ENCODE results near the gene AMOTL1.
"Not testable (repeated sequence)": the region's sequence is repeated elsewhere in the genome, so short reads cannot be mapped to it uniquely, and the experiment has no call there.

AMOTL1 gene

DNA sequence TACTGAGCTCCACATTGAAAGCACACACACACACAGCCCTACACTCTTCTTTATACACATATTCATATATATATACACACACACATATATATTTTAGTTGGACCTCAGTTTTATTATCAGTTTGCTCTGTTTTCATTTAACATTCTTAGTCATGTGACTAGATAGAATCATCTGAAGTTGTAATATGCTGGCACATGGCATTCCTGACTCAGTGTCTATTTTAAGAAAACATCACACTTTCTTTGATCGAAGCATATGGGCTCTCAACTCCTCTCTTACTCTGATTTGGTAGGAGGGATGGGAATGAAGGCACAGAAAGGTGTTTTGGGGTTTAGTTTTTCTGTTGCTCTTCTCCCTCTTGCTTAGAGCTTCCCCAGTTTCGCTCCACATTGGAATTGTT lies 24.8 kb downstream of the AMOTL1 start:
- no peak for DNase-seq (ENCODE audit: low spot score)

DNA sequence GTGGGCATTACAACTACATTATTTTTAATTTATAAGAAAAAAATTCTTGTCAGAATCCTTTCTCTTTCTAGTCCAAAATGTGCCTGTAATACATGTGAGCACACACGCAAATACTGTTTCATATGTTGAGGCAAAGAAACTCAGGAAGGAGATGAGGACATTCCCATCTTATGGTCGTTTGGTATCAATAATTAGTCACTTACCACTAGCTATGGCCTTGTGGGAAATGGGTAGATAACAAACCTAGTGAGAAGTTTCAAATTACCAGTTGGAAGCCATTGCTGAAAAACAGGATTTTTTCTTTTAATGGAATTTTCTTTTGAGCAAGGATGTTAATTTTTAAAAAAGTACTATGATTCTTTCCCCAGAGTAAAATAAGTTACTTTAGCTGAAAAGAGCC lies 25.7 kb downstream of the AMOTL1 start:
- no peak for DNase-seq (ENCODE audit: low spot score)

DNA sequence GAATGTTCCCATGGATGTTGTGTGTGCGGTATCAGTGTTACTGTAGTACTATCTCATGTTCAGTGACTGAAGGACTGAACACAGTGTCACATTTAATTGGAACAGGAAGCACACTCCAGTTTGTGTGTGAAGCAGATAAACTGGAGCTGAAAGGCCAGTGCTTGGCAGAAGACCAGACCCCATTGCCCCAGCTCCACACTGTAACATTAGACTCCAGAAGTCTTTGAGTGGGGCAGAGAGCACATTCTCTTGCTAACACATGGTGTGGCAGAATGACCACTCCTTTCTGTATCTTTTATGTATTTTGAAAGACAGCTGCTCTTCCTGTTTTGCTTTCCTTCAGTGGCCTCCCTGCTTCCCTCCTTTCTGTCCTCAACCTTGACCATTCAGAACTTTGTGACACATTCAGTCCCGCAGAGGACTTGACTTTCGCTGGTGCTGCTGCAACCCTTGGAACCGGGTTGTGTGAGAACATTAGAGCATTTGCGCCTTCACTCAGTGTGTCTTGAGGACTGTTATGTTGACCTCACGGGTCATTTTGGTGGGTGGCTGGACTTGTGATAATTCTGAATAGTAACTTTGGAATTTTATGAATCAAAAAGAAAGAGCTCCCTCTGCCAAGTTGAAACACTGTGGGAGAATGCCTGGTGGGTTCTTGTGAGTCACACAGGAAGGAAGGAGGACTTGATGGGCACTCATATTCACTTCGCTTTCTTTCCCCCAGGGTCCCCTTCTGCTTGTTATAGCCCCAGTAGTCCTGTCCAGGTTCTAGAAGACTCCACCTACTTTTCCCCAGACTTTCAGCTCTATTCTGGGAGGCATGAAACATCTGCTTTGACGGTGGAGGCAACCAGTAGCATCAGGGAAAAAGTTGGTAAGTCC lies 26.4 kb downstream of the AMOTL1 start:
- DNase-seq (ENCODE audit: low spot score): no peak

DNA sequence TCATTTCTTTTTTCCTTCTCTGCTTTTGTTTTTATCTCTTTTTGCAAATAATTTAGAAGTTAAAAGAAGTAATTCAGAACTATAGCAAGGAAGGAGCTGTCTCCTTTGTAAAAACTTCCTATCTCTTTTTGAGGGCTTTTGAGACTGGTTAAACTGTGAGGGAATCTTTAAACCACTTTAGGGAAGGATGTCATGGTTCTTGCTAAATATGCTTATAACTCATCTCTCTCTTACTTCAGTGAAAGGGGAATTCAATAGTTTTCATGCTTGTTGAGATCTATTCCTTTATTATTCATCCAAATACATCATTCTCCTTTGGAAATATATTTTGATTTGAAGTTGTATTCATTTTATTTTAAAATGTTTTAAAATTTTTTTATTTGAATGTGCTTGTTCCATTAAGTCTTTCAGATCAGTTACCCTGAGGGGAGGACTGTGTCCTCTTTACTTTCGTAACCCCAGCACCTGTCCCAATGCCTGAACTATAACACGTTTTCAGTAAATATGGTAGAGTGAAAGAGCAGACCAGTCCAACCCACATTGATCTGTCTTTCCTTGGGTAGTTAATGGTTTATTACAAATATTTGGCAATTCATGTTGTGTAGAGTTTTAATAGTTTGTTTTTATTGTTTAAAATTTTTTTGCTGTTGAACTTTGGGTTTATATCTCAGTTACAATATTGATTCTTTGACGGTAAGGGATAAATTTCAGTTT lies 27.5 kb downstream of the AMOTL1 start:
- no peak for DNase-seq (ENCODE audit: low spot score)

DNA sequence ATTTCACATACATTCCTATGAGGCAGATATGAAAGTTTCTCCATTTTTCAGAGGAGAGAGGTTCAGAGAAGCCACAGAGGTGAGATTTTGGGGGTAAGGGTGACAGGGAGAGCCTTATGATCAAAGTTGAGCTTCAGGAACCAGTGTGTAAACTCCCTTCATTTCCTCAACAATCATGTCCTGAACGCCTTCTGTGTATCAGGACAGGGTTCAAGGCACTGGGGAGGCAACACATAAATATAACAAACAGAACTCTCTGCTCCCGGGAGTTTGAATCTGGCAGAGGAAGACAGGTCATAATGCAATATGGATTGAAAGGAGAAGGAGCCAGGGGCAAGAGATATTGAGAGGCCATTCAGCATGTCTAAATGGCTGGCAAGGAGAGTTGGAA lies 28.0 kb downstream of the AMOTL1 start:
- DNase-seq (ENCODE audit: low spot score): no peak

DNA sequence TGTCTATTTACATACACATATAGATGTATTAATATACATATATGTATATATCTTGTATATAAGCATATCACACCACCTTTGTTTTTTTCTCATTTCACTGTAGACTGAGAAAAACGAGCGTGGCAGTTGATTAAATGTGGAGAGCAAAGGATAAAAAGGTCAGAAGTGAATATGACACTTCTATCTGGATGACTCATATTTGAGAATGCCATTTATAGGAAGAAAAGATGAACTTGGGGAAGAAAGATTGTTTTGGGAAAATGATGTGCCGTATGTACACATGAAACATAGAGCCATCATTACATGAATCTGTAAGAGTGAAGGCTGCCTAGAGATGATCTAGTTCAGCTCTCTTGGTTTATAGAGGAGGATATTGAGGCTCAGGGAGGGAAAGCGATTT lies 28.7 kb downstream of the AMOTL1 start:
- no peak for DNase-seq (ENCODE audit: low spot score)

DNA sequence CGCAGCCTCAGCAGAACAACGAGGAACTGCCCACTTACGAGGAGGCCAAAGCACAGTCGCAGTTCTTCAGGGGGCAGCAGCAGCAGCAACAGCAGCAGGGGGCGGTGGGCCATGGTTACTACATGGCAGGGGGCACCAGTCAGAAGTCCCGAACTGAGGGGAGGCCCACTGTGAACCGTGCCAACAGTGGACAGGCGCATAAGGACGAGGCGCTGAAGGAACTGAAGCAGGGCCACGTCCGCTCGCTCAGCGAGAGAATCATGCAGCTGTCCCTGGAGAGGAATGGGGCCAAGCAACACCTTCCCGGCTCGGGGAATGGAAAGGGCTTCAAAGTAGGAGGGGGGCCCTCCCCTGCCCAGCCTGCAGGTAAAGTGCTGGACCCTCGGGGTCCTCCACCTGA lies 31.6 kb downstream of the AMOTL1 start:
- no peak for DNase-seq (ENCODE audit: low spot score)

DNA sequence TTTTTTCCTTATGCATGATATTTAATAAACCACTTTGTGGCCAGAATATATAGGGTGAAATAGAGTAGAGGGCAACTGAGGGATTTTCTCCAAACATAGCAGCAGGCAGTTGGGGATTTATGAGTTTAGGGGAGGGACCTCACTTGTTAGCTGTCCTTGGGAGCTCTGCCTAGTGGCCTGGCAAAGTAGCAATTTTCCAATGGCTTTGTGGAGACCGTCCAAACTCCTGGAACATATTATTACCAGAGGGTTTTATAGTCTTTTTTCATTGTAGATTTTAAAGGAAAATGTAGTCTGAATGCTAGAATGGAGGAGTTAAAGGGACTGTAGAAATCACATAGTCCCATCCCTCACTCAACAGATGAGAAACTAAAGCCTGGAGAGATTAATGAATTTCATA lies 32.3 kb downstream of the AMOTL1 start:
- no peak for DNase-seq (ENCODE audit: low spot score)

DNA sequence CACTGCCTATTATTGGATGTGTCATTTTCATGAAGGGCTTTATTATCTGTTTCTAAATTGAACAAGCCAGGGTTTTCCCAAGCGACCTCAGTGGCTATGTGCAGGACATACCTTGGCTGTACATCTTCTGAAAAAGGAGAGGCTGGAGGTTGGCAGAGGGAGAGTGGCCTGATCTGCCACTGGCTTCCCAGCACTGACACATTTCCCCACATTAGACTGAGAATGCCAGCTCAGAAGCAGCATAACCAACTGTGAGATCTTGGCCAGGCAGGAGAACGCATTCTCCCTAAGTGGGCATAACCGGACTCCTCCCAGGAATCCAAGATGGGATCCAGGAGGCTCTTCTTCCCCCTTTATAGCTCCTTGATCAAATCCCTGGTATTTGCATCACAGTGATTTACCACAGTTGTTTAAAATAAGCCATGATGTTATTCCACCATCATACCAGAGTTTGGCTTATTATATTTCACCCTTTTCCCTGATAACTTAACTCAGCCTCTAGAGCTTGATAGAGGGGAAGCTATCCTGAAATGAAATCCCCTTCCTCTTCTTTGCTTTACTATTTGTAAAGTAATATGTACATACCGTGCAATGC lies 33.8 kb downstream of the AMOTL1 start:
- DNase-seq (ENCODE audit: low spot score): no peak

DNA sequence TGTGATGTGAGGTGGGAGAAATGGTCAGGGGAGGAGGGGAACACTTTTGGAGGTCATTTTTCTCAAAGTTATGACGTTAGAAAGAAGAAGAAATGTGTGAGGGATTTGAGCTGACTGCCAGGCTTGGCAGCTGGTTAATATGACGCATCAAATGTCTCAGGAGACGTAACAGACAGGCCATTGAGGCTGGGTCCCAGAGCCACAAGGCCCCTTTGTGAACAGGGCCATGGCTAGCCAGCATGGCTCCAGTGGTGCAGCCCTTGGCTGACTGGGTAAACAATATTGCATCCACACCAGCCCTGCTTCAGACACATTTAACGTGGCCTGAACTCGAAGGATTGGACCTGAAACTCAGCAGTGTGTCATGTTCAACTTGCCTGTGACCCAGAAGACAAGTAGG lies 34.3 kb downstream of the AMOTL1 start:
- DNase-seq (ENCODE audit: low spot score): no peak

DNA sequence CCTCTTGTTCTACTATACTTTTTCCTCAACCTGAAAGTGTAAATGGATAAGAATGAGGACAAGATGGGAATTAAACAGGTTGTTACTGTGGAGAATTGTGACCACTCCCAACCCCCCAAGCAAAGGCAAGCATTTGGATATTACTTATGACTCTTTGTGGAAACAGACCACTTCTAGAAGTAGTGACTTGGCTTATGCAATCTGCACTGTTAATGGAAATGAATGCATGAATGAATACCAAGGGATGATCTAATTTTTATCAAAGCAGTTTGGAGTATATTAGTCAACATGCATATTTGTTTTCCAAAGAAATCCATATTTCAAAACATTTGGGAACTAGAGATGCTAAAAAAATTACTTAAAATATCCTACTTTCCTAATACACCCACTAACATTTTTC lies 35.3 kb downstream of the AMOTL1 start:
- DNase-seq (ENCODE audit: low spot score): no peak

DNA sequence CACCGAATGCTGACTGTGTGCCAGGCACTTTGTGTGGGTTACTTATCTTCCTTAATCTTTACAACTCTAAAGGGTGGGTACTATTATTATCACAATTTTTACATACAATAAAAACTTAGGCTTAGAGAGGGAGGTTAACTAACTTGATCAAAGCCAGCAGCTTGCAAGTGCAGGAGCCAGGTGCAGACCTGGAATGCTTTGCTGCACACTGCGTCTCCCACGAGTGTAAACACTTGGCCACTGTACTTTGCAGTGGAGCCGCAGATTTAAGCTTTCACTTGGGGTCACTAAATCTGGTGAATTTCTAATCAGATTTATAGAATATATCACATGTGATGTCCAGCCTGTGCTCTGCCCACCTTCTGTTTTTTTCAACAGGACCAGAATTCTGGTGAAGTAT lies 36.7 kb downstream of the AMOTL1 start:
- no peak for DNase-seq (ENCODE audit: low spot score)

DNA sequence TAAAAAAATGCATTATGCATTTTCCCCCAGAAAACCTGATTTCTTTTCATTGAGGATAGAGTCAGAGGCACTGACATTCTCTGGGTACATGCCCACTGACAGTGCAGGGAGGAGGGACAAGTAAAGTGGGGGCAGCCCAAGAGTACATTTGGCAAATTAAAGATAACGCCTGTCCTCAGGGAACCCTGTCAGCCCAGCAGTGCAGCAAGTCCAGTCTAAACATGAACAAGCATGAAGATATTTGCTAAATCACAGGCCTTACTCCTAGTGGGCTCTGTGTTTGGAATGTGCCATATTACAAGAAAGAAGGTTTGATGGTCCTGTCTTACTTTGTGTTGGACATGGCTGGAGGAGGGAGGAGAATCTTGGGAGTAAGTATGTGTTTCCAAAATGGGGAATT lies 37.9 kb downstream of the AMOTL1 start:
- no peak for DNase-seq (ENCODE audit: low spot score)

DNA sequence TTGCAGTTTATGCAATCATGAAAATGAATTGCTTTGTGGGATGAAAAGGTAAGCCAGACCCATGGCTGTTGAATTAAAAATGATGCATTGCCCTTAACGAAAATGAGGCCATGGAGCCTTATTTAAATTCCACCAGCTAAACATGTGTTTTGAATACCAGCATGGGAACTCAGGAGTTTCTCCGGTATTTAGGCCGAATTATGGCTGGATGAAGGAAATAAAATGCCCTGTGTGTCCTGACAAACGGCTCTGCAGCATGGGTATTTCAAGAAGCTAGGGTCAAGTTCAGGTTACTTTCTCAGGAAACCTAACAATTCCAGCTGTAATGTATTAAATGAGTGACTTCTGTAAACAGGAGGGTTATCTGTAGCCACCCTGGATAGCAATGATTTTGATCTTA lies 38.3 kb downstream of the AMOTL1 start:
- DNase-seq (ENCODE audit: low spot score): no peak

DNA sequence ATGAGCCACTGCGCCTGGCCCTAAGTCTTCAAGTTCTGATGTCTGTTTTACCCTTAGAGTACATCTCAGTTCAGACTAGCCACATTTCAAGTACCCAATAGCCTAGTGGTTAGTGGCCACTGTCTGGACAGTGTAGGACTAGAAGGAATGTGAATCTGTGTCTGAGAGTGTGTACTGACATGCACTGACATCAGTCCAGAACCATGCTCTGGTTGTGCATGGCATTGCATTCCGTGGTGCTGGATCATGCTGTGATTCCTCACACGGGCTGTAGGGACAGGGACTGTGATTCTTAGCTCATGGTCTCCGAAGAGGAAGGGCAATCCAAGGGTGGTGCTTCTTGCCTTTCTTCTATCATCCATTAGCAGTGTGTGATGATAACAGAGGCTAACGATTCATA lies 41.1 kb downstream of the AMOTL1 start:
- no peak for DNase-seq (ENCODE audit: low spot score)

DNA sequence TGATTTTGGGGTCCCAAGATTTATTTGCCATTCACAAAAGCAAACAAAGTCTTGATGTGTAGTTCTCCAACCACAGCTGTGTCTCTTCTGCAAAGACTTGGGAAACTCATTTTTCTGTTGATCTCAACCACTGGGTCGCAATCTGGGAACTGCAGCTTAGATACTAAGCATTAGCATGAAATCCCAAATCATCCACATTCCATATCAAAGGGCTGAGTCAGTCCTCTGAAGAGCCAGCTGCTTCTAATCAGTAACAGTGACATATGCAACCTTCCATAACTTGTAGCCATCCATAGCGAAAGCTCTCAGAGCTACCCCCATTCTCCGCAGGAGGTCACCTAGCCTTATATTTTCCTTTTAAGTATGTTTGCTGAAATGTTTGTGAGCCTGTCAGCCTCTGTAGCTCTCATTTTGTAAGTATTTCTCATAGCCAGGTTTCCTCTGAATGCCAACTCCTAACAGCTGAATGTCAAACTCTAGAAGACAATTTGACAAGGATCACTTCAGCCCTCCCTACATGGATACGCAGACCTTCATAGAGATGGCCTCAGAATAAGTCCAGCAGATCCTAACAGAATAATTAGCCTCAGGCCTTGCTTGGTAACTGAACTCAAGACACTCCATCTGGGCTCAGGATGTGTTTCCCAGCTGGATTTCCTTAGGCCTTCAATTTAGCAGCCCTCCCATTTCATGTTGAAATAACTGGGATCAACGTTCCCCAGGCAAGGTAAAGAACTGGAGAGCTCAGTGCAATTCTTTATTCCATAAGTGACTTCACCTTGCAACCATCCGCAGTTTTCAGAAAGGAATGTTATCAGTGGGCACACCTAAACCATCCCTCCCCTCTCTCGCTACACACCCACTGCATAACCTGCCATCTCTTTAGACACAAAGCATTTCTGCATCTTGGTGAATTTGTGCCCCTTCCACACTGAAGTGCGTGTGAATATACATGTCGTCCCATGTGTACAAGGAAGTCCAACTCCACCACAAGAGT lies 44.9 kb downstream of the AMOTL1 start:
- not testable (repeated sequence) for DNase-seq (ENCODE audit: low spot score)

DNA sequence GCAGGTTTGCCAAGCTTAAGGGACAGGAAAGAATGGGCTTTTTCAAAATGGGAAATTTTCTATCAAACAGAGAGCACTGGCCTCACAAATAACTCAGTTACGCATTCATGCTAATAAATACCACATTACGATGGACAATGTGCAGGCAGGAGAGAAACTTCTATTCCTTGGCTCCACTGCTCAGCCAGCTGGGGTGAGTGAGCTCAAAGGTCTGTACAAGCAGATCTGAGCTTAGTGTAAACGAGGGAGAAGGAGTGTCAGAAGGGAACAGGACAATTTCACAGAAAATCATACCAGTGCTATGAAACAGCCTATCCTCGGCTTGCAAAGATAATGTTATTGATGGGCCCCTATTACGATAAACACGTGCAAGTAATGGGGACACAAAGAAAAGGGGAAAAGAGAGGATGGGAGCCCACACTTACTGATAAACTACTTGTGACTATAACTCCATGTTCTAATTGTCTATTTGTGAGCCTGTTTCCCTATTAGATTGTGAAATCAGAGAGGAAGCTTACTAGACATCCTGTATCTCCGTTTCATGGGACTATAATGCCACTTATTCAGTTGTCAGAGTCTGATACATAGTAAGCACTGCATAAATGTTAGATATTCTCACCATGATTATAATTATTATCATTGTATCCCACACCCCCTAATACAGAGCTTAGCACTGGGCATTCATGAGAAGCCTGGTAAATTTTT lies 46.3 kb downstream of the AMOTL1 start:
- no peak for DNase-seq (ENCODE audit: low spot score)

DNA sequence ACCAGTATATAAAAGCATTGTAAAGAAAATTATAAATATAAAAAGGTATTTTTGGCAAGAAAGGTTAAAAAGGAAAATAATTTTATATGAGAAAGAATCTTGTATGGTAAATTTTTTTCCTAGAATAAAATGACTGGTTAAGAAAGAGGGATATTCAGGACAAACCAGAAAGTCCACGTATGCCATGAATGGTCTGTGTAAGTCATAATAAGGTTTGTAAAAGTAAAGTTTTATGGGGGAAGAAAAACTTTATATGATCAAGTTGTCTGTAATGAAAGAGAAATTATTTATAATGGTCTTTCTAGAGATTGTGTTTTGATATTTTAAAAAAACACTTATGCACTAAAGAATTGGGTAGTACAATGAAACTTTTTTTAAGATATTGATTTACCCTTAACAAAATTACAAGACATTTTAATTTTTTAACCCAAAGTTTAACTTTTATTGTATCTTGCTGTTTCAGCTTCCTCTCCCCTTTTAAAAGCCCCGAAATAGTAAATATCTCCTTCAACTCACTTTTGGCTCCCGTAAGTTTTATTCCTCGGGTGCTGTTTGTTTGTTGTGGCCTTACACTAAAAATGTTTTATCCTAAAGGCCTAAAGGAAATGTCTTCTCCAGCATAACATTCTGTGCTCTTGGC lies 47.7 kb downstream of the AMOTL1 start:
- no peak for DNase-seq (ENCODE audit: low spot score)

DNA sequence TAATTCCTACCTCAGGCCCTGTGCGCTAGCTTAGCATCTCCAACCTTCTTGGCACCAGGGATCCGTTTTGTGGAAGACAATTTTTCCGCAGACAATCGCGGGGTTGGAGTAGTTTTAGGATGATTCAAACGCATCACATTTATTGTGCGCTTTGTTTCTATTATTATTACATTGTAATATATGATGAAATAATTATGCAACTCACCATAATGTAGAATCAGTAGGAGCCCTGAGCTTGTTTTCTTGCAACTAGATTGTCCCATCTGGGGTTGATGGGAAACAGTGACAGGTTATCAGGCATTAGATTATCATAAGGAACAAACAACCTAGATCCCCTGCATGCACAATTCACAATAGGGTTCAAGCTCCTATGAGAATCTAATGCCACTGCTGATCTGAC lies 52.3 kb downstream of the AMOTL1 start:
- DNase-seq (ENCODE audit: low spot score): no peak

DNA sequence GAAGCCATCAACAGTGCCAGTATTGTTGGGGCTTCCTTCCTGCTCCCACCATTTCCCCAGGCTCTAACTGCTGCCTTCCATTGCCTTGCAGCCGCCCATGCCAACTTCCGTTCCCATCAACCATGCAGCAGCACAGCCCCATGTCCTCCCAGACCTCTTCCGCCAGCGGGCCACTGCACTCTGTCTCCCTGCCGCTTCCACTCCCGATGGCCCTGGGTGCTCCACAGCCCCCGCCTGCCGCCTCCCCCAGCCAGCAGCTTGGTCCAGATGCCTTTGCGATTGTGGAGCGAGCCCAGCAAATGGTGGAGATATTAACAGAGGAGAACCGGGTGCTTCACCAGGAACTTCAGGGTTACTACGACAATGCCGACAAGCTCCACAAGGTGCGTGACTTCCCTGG lies 53.3 kb downstream of the AMOTL1 start:
- no peak for DNase-seq (ENCODE audit: low spot score)

DNA sequence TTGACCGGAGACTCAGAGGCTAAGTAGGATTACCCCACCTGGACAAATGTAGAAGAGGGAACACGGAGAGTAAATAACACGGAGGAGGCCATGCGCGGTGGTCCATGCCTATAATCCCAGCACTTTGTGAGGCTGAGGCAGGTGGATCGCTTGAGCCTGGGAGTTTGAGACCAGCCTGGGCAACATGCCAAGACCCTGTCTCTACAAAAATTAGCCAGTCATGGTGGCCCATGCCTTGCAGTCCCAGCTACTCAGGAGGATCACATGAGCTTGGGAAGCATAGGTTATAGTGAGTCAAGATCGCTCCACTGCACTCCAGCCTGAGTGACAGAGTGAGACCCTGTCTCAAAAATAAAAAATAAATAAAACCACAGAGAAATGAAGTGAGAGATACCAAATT lies 53.9 kb downstream of the AMOTL1 start:
- DNase-seq (ENCODE audit: low spot score): no peak

All from CD4-positive, alpha-beta T cell treated with Interleukin-2 at 100 ng/mL for 4 hours (primary cell).